ENCODE measurements around the gene CTAG1B.
"Not testable (repeated sequence)": the region's sequence is repeated elsewhere in the genome, so short reads cannot be mapped to it uniquely, and the experiment has no call there.

CTAG1B gene

GRCh38 chrX:154620767-154621414, 1.8 kb upstream of the CTAG1B start:
- DNase-seq, result not testable (repeated sequence)

- DNase-seq, result not testable (repeated sequence)
Measured at GRCh38 chrX:154613586-154613985, 5.5 kb downstream of the CTAG1B start.

GRCh38 chrX:154611146-154611545, 7.9 kb downstream of the CTAG1B start:
- not testable (repeated sequence) for DNase-seq

- DNase-seq, result not testable (repeated sequence)
Measured at GRCh38 chrX:154608823-154609222, 10.3 kb downstream of the CTAG1B start.

GRCh38 chrX:154607976-154608375, 11.1 kb downstream of the CTAG1B start:
- not testable (repeated sequence) for DNase-seq

- no peak for DNase-seq
Measured at GRCh38 chrX:154607370-154607769, 11.7 kb downstream of the CTAG1B start.

- DNase-seq, result no peak
Measured at GRCh38 chrX:154605566-154605965, 13.5 kb downstream of the CTAG1B start.

GRCh38 chrX:154603438-154604430, 15.3 kb downstream of the CTAG1B start:
- DNase-seq, result no peak

- DNase-seq, result no peak
Measured at GRCh38 chrX:154602766-154603437, 16.2 kb downstream of the CTAG1B start.

- DNase-seq, result no peak
Measured at GRCh38 chrX:154602226-154602625, 16.9 kb downstream of the CTAG1B start.

GRCh38 chrX:154600759-154601374, 18.2 kb downstream of the CTAG1B start:
- DNase-seq, result no peak

- no peak for DNase-seq
Measured at GRCh38 chrX:154599531-154599930, 19.6 kb downstream of the CTAG1B start.

GRCh38 chrX:154598656-154599055, 20.4 kb downstream of the CTAG1B start:
- no peak for DNase-seq

GRCh38 chrX:154597221-154597620, 21.9 kb downstream of the CTAG1B start:
- DNase-seq, result no peak

GRCh38 chrX:154596290-154596929, 22.7 kb downstream of the CTAG1B start:
- no peak for DNase-seq

GRCh38 chrX:154595559-154596249, 23.4 kb downstream of the CTAG1B start:
- DNase-seq, result no peak

GRCh38 chrX:154594491-154594890, 24.6 kb downstream of the CTAG1B start:
- no peak for DNase-seq

GRCh38 chrX:154593201-154593600, 25.9 kb downstream of the CTAG1B start:
- DNase-seq, result no peak

- no peak for DNase-seq
Measured at GRCh38 chrX:154592505-154592904, 26.6 kb downstream of the CTAG1B start.

- DNase-seq, result not testable (repeated sequence)
Measured at GRCh38 chrX:154590415-154590814, 28.7 kb downstream of the CTAG1B start.

- not testable (repeated sequence) for DNase-seq
Measured at GRCh38 chrX:154584585-154585183, 34.4 kb downstream of the CTAG1B start, which contains the start of gene CTAG1A. TSS of gene CTAG1A (plus strand) at chrX:154585133. CDS start at chrX:154585207, 74 bp downstream.
